ENCODE results near the gene GLIPR2.
"Not testable (repeated sequence)": the region's sequence is repeated elsewhere in the genome, so short reads cannot be mapped to it uniquely, and the experiment has no call there.

GLIPR2 gene

DNA sequence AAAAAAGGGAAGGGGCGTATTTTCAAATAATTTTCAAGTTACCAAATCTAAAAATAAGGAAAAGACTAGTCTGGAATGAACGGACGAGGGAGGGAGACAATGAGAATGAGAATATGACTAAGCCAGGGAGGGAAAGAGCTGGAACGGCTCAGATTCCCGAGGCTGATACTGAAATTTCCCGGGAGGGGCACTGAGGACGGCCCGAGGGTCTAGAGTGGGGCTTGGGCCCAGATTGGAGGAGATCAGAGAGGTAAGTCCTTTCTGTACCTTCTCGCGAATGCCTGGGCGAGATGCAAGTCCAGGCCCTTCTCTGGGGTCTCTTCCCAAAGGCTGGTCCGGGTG is 29.3 kb downstream of the GLIPR2 start:
- DNase-seq = no peak

DNA sequence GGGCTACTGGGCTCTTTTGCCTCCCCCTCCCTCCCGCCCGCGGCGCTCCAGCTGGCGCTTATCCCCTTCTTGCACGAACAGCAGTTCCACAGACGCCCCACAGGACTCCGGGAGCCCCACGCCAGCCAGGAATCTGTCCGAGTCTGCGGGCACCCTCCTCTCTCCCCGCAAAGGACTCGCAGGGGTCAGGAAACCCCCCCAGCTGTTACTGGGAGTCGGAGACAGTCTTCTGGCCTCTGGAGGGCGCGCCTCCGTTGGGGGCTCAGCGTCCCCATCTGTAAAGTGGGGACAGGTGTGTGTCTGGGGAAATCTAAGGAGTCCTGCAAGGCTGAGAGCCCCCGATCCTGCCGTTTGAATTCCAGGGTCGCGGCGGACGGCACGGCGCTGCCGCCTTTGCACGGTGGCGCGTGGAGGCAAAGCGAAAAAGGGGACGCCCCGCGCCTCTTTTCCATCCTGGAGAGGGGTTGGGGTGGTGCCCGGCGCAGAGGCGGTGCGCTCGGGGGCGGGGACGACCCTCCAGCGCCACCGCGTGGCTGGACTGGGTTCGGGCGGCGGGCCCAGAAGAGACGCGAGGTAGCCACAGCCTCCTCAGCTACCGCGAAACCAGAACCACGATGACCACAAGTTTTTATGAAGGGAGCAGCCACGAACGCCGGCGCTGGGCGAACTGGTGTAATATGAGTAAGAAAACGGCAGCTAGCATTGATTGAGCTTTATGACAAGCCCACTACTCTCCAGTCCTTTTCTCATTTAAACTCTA is 29.8 kb downstream of the GLIPR2 start:
- DNase-seq = no peak

DNA sequence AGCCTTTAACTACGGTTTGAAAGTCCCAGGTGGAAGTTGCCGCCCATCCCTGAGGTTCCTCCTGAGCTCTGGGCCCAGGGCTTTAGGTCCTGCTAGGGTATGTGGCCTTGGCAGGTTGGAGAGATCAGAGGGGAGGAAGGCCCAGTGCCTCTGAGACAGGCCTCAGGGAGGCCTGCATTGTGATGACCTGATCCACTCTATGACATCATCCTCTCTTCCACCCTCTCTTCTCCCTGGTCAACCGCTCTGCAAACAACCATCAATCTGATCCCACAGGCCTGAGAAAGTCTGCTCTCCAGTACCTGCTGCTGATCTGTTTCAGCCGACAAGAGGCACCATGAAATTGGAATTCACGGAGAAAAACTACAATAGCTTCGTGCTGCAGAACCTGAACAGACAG is 32.6 kb downstream of the GLIPR2 start, which contains the start of gene CCIN:
CCIN (plus strand) TSS at position 223 of the 400 bp plus-strand sequence; CDS start at position 338, 115 bp downstream.
- no peak for DNase-seq

- DNase-seq = no peak
Observed at GRCh38 chr9:36169708-36170107, 33.2 kb downstream of the GLIPR2 start.

DNA sequence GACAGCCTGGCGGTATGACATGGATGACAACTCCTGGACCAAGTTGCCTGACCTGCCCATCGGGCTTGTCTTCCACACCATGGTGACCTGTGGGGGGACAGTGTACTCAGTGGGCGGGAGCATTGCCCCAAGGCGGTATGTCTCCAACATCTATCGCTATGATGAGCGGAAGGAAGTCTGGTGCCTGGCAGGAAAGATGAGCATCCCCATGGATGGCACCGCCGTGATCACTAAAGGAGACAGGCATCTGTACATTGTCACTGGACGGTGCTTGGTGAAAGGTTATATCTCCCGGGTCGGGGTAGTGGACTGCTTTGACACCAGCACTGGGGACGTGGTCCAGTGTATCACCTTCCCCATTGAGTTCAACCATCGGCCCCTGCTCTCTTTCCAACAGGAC is 34.0 kb downstream of the GLIPR2 start:
- no peak for DNase-seq

GRCh38 chr9:36173861-36174260 is 37.3 kb downstream of the GLIPR2 start:
- no peak for DNase-seq

DNA sequence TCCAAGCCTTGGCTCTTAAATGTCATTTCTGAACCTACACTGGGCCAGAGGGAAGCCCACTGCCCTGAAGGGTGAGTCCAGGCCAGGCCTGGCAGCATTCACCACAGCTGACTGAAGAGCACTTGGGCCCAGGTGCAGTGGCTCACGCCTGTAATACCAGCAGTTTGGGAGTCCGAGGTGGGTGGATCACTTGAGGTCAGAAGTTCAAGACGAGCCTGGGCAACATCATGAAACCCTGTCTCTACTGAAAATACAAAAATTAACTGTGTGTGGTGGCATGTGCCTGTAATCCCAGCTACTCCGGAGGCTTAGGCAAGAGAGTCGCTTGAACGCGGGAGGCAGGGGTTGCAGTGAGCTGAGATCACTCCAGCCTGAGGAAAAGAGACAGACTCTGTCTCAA is 37.7 kb downstream of the GLIPR2 start:
- no peak for DNase-seq

GRCh38 chr9:36174731-36175130 is 38.2 kb downstream of the GLIPR2 start:
- DNase-seq = no peak

- not testable (repeated sequence) for DNase-seq
Observed at GRCh38 chr9:36175209-36175608, 38.7 kb downstream of the GLIPR2 start.

DNA sequence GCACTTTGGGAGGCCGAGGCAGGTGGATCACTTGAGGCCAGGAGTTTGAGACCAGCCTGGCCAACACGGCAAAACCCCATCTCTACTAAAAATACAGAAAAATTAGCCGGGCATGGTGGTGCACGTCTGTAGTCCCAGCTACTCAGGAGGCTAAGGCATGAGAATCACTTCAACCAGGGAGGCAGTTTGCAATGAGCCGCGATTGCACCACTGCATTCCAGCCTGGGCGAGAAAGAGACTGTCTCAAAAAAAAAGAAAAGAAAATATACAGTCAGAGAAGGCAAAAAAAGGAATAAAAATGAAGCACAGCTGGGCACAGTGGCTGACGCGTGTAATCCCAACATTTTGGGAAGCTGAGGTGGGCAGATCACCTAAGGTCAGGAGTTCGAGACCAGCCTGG is 40.0 kb downstream of the GLIPR2 start:
- not testable (repeated sequence) for DNase-seq

GRCh38 chr9:36177571-36177970 is 41.0 kb downstream of the GLIPR2 start:
- no peak for DNase-seq

DNA sequence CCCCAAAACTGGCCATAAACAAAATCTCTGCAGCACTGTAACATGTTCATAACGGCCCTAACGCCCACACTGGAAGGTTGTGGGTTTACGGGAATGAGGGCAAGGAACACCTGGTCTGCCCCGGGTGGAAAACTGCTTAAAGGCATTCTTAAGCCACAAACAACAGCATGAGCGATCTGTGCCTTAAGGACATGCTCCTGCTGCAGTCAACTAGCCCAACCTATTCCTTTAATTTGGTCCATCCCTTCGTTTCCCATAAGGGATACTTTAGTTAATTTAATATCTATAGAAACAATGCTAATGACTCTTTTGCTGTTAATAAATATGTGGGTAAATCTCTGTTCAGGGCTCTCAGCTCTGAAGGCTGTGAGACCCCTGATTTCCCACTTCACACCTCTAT is 43.7 kb downstream of the GLIPR2 start:
- not testable (repeated sequence) for DNase-seq

GRCh38 chr9:36187414-36187813 is 50.9 kb downstream of the GLIPR2 start:
- no peak for DNase-seq

- DNase-seq = no peak
Observed at GRCh38 chr9:36188212-36188611, 51.7 kb downstream of the GLIPR2 start.

- no peak for DNase-seq
Observed at GRCh38 chr9:36189976-36190375, 53.4 kb downstream of the GLIPR2 start.

DNA sequence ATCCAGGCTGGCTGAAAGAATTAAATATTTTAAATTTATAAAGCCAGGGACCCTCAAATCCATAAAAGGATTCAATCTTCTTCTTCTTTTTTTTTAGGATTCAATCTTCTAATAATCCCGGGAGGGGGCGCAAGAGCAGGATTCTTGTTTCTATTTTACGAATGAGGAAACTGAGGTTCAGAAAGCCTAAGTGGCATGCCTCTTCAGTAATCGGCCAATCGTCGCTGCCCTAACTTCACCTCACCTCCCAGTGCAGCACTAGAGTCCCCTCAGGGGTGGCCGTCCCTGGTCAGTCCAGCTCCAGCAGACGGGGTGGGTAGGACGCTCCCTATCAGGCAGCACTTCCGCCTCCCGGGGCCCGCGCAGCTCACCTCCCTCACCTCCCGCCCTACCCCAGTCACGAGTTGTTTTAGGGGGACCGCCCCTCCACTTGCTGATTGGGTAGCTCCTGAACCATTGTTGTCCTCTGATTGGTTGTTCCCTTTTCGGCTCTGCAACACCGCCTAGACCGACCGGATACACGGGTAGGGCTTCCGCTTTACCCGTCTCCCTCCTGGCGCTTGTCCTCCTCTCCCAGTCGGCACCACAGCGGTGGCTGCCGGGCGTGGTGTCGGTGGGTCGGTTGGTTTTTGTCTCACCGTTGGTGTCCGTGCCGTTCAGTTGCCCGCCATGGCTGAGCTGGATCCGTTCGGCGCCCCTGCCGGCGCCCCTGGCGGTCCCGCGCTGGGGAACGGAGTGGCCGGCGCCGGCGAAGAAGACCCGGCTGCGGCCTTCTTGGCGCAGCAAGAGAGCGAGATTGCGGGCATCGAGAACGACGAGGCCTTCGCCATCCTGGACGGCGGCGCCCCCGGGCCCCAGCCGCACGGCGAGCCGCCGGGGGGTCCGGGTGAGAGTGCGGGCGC is 54.1 kb downstream of the GLIPR2 start, which contains the start of gene CLTA:
CLTA (plus strand) TSS at position 534 of the 902 bp plus-strand sequence; CDS start at position 670, 136 bp downstream.
- peak; percentile 99 for DNase-seq

GRCh38 chr9:36191290-36191645 is 54.7 kb downstream of the GLIPR2 start:
- DNase-seq = no peak

DNA sequence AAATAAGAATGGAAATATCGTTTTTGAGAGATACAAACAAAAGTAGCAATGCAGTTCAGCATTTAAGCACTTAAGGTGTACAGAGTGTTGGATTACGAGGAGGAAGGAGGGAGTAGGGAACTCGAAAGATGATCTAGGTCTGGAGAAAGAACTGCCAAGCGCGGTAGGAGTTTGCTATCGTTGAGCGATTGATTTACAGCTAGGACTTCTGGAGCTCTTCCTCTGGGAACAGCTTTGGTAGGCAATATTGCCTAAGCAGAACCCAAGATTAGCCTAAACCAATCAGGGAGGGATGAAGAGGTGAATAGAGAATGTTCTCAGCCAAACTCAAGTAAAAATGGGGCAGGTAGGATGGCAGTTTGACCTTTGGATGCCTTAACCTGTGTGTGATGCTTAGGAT is 55.2 kb downstream of the GLIPR2 start:
- no peak for DNase-seq

DNA sequence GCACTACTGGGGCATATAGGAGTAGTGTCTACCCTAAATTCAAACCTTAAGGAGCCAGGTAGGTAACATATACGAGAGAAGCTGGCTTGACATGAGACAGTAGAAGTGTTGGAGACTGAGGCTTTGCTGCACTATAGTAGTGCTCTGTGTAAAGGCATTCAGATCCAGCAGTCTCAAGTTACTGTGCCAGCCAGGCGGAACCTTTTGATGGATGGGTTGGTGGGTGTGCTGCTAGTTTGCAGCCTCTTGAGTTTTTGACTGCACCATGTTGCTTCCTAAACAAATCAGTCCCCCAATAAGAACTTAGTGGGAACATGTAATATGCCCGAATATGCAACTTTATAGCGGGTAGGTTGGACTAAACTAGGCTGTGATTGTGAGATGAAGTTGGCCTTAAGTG is 55.7 kb downstream of the GLIPR2 start:
- no peak for DNase-seq

GRCh38 chr9:36193023-36193422 is 56.5 kb downstream of the GLIPR2 start:
- DNase-seq = no peak

GRCh38 chr9:36194326-36195000 is 57.9 kb downstream of the GLIPR2 start:
- DNase-seq = no peak

- DNase-seq = no peak
Observed at GRCh38 chr9:36204906-36205547, 68.5 kb downstream of the GLIPR2 start.

GRCh38 chr9:36207016-36207415 is 70.5 kb downstream of the GLIPR2 start:
- no peak for DNase-seq

Data from NCI-H2081 treated with DMSO at 0.1 percent for 48 hours (cell line).